Measurements from ENCODE around the gene MYH8.

Gene MYH8

GRCh38 chr17:10421900-10422542 is at the start of gene MYH8:
TSS of gene MYH8 (minus strand) at chr17:10421950. CDS start at chr17:10420227, 1,723 bp downstream.
- no peak for DNase-seq

DNA sequence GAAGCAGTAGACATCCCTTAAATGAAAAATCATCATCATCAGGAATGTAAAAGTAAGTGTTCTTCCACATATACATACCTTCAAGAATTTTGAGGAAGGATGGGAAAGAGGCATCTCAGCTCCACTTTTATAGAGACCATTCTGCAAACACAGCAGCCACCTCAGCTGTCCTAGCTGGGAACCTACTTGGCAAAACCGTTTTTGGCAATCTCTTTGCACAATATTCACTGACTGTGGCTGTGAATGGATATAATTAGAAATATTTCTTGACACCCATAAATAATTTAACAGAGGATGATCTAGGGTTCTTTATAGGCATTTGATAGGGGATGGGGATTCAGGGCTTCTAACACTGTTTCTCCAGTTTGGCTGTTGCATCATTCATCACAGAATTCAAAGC is 47.7 kb upstream of the MYH8 start, which contains the start of gene MYH4:
Gene MYH4 (minus strand): TSS at position 101 of the 400 bp plus-strand sequence. CDS start 2,814 bp downstream, outside the sequence.
- no peak for DNase-seq

DNA sequence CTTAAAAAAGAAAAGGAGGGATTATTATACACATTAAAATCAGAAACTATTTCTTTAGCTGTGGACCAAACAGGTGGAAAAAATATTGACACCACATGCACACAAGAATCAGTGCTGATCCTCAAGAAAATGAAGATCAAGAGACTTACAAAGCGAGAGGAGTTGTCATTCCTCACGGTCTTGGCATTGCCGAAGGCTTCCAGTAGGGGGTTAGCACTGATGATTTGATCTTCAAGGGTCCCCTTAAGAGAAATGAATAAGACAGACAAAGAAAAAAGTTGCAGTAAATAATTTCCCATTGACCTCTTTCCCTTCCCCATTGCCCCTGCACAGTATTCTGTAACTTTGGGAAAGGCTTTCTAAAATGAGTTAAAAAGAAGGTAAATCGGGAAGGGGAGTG is 41.7 kb upstream of the MYH8 start:
- DNase-seq: no peak

DNA sequence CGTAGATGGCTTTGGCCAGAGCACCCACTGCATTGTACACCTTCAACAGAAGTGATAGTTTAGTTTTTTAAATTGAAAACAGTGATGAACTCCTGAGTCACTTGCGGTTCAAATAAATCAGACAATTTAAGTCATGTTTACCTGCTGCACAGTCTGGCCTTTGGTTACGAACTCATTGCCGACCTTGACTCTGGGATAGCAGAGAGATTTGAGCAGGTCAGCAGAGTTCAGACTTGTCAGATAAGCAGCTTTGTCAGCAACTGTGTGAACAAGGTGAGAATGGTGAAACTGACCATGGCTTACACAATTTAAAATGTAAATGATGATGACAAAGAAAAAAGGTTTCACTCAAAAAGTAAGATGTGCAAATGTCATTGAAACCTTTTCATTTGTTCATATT is 38.3 kb upstream of the MYH8 start:
- no peak for DNase-seq

DNA sequence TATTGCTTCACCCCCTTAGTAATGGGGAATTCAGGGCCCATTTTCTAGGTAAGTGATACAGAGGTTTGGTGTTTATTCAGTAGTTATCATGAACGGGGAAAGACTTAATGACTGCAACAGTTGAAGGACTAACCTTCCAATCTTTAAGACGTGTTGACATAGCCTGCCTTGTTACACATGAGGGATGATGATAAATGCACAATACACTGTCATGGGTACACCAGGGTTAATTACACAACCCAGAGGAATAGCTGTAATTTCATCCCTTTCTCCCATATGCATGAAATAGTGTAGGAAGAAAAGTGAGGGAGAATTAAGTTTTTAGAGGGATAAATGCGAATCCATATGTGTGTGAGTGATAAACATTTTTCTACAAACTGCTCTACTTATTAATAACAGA is 37.0 kb upstream of the MYH8 start:
- no peak for DNase-seq

- no peak for DNase-seq
These were observed 36.2 kb upstream of the MYH8 start for GRCh38 chr17:10457952-10458351.

GRCh38 chr17:10447026-10447931 is 25.5 kb upstream of the MYH8 start:
- DNase-seq: no peak

DNA sequence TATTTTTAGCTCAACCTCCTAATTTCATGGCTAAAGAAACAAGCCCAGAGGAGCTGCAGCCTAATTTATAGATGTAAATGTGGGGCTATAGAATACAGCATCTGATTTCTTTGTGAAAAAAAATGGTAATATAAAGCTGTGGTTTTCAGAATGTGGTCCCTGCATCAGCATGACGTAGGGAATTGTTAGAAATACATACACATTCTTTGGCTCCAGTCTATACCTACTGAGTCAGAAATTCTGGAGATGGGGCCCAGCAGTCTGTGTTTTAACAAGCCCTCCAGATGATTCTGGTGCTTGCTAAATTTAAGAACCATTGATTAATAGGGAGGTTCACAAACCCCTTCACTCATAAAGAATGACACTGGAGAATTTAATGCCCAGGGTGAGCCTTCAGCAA is 18.1 kb upstream of the MYH8 start:
- DNase-seq: no peak

GRCh38 chr17:10435096-10435495 is 13.3 kb upstream of the MYH8 start:
- no peak for DNase-seq

DNA sequence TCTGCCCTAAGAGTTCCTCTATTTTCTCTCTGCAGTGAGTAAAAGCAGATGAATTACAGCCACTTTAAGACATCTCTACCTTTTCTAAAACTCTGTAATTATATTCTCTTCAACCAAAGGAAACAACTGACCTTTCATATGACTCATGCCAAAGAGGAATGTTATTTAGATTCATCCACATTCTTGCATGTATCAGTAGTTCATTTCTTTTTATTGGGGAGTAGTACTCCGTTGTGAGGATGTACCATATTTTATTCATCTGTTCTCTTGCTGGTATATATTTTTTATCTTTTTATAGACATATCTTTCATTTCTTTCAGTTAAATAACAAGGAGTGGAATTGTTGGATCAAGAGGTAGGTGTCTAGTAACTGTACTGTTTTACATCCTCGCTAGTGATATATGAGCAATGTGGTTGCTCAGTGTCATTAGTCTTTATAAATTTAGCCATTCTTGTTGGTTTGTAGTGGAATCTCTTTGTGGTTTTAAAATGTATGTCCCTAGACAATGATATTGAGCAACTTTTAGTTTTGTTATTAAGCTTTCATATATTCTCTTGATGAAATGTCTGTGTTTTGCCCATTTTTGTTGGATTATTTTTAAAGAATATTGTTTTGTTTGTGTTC is 7.8 kb upstream of the MYH8 start:
- DNase-seq: no peak

GRCh38 chr17:10428781-10429180 is 7.0 kb upstream of the MYH8 start:
- DNase-seq: no peak

DNA sequence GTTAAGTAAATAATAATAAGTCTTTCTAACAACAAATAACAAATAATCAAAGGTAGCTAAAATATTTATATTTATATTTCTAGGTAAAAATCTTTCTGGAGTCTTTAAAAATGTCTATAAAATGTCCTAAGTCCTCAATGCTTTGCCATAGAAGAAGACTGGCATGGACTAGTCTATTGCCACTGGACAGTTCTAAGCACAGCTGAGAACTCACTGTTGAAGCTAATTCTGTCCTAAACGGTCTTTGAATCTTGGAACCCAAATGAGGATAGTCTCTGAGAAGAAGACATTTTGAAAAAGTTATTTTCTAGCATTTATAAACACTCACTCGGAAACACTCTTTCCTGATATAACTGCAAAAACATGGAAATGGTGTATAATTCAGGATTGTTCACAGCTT is 539 bp downstream of the MYH8 start:
- no peak for DNase-seq

- DNase-seq: no peak
These were observed 939 bp downstream of the MYH8 start for GRCh38 chr17:10420811-10421210.

DNA sequence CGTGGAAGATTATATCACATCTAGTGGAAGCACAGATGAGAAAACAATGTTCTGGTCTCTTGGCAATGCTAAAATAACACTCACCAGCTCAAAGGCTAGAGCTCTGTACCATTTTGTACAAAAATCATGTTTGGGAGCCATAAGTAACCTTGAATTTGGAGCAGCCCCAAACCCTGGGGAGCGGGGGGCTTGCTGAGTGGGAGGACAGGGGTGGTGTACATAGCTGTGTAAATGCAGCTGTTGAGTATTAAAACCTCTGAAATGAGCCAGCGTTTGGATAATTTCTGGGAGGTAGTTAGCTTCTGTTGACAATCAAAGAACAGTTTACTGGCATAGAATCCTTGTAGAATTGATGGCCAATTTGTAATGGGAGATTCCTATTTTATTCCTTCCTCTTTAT is 4.3 kb downstream of the MYH8 start:
- no peak for DNase-seq

GRCh38 chr17:10415161-10415560 is 6.6 kb downstream of the MYH8 start:
- DNase-seq: no peak

- DNase-seq: no peak
These were observed 18.2 kb downstream of the MYH8 start for GRCh38 chr17:10403589-10403988.

DNA sequence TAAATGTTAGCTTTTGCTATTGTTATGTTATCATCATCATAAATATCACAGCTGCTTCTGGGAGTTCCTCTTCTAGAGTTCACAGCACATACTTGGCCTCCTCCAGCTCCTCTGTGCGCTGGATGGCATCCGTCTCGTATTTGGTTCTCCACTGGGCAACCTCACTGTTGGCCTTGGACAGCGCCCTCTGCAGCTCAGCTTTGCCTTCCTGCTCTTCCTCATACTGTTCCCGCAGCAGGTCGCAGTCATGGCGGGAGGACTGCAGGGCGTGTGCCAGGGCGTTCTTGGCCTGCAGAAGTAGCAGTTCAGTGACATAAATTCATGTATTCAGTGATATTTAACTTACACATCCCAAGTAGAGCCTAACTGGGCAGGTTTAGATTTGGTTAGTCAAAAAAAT is 23.4 kb downstream of the MYH8 start:
- DNase-seq: no peak

DNA sequence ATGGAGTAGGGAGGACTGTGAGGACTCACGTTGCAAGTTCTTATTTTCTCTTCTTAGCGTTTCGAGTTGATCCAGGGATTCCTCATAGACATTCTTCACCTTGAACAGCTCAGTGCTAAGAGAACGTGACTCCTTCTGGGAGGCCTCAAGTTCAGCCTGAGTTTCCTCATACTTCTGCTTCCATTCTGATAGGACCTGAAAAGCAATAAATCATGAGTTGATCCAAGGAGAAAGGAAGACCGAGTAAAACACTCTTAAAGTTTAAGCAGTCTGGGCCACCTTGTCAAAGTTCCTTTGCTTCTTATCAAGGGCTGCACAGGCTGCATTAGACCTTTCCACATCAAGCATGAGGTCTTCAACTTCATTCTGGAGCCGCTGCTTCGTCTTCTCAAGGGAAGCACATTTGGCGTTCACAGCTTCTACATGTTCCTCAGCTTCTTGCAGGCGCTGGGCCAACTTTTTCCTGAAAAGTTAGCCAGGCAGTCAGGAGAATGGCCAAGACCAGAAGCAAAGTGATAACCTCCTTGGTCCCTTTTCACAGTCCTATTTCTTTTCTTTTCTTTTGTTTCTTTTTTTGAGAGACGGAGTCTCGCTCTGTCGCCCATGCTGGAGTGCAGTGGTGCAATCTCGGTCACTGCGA is 25.1 kb downstream of the MYH8 start:
- no peak for DNase-seq

DNA sequence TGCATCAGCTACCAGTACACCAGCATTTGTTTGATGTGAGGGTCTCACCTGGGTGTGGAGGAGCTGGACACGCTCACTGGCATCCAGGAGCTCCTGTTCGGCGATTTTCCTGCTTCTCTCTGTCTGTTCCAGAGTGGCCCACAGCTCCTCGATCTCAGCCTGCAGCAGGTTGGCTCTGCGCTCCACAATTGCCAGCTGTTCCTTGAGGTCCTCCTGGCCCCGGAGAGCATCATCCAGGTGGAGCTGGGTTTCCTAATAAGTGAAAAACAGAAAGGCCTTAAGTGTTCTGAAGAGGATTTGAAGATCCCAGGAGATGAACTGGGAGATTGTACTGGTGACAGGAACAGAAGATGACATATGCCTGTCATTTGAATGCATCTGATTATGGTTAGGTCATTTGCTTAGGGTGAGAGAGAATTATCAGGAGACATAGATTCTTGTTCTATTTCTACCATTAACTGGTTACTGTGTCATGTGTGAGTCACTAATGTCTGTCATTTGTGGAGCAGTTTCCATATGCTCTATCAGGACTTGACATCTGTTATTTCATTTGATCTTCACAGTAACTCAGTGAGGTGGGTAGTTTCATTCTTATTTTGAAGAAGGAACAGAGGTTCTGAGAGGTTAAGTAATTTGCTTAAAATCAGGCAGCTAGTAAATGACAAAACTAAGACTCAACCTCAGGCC is 27.4 kb downstream of the MYH8 start:
- DNase-seq: no peak

DNA sequence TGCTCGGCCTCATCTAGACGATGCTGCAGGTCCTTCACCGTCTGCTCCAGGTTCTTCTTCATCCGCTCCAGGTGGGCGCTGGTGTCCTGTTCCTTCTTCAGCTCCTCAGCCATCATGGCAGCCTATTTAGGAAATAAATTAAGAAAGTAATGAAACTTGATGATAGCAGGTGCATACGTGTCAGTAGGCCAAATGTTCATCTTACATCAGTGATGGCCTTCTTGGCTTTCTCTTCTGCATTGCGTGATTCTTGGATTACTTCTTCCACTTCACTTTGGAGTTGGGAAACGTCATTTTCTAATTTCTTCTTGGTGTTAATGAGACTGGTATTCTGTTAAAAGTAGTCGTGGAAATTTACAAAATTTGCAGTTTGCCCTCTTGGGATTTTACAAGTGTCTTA is 28.9 kb downstream of the MYH8 start:
- no peak for DNase-seq

DNA sequence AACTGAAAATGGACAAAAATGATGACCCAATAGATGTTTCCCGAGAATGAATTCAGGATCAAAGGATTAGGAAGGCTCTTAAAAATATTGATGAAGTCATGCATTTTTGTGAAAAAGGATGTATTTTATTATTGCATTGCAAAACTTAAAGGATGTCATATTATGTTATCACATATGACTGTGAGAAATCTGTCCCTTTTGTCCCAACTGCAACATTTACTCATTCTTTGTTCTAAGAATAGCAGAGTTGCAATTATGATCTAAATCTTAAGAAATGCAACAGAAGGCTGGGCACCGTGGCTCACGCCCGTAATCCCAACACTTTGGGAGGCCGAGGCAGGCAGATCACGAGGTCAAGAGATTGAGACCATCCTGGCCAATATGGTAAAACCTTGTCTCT is 35.9 kb downstream of the MYH8 start:
- DNase-seq: no peak

GRCh38 chr17:10384175-10384574 is 37.6 kb downstream of the MYH8 start:
- no peak for DNase-seq

All from DMS53 (cell line).